ENCODE measurements around the gene STARD3NL.

DNA sequence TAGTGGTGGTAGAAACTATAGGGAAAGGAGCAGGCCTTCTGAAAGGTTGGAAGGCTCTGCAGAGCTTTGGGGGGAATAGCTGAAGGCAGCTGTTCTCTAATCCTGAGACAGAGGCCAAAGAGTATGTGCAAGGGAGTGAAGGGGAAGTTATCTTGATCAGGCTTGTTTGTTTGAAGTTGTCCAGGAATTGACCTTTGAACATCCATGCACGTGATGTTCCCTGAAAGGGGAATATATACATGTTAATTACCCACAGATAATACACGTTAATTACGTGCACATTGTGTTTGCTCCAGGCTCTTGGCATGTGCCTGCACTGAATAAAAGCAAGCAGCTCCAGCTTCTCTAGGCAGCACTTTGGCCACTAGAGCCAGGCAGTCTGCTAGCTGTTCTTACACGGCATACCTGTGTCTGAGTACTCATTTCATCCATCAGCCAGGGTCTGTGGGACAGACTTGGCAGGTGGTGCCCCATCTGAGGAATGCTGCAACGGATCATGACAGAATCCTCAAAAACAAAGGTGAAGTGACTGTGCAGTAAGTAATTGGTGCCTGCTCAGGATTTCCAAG is 18.0 kb upstream of the STARD3NL start:
- no peak for TF ChIP-seq ZNF232 (CRISPR knock-in tag; IDR thresholded peaks at IDR 0.05)
- TF ChIP-seq, protein P1, sequence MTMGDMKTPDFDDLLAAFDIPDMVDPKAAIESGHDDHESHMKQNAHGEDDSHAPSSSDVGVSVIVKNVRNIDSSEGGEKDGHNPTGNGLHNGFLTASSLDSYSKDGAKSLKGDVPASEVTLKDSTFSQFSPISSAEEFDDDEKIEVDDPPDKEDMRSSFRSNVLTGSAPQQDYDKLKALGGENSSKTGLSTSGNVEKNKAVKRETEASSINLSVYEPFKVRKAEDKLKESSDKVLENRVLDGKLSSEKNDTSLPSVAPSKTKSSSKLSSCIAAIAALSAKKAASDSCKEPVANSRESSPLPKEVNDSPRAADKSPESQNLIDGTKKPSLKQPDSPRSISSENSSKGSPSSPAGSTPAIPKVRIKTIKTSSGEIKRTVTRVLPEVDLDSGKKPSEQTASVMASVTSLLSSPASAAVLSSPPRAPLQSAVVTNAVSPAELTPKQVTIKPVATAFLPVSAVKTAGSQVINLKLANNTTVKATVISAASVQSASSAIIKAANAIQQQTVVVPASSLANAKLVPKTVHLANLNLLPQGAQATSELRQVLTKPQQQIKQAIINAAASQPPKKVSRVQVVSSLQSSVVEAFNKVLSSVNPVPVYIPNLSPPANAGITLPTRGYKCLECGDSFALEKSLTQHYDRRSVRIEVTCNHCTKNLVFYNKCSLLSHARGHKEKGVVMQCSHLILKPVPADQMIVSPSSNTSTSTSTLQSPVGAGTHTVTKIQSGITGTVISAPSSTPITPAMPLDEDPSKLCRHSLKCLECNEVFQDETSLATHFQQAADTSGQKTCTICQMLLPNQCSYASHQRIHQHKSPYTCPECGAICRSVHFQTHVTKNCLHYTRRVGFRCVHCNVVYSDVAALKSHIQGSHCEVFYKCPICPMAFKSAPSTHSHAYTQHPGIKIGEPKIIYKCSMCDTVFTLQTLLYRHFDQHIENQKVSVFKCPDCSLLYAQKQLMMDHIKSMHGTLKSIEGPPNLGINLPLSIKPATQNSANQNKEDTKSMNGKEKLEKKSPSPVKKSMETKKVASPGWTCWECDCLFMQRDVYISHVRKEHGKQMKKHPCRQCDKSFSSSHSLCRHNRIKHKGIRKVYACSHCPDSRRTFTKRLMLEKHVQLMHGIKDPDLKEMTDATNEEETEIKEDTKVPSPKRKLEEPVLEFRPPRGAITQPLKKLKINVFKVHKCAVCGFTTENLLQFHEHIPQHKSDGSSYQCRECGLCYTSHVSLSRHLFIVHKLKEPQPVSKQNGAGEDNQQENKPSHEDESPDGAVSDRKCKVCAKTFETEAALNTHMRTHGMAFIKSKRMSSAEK (CRISPR knock-in tag; IDR thresholded peaks at IDR 0.05; ENCODE audit: borderline replicate concordance): no peak
- TF ChIP-seq, protein P2, sequence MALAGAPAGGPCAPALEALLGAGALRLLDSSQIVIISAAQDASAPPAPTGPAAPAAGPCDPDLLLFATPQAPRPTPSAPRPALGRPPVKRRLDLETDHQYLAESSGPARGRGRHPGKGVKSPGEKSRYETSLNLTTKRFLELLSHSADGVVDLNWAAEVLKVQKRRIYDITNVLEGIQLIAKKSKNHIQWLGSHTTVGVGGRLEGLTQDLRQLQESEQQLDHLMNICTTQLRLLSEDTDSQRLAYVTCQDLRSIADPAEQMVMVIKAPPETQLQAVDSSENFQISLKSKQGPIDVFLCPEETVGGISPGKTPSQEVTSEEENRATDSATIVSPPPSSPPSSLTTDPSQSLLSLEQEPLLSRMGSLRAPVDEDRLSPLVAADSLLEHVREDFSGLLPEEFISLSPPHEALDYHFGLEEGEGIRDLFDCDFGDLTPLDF (CRISPR knock-in tag; IDR thresholded peaks at IDR 0.05): no peak
- TF ChIP-seq FOXP1 (CRISPR knock-in tag; IDR thresholded peaks at IDR 0.05; ENCODE audit: borderline replicate concordance): no peak
- TF ChIP-seq CTCF (IDR thresholded peaks at IDR 0.05): no peak
- TF ChIP-seq, protein P3, sequence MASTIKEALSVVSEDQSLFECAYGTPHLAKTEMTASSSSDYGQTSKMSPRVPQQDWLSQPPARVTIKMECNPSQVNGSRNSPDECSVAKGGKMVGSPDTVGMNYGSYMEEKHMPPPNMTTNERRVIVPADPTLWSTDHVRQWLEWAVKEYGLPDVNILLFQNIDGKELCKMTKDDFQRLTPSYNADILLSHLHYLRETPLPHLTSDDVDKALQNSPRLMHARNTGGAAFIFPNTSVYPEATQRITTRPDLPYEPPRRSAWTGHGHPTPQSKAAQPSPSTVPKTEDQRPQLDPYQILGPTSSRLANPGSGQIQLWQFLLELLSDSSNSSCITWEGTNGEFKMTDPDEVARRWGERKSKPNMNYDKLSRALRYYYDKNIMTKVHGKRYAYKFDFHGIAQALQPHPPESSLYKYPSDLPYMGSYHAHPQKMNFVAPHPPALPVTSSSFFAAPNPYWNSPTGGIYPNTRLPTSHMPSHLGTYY (CRISPR knock-in tag; IDR thresholded peaks at IDR 0.05): no peak
